ENCODE results near the gene ODAPH.

- no peak for TF ChIP-seq CTCF (IDR thresholded peaks at IDR 0.05; ENCODE audit: low read depth, low read length, poor library complexity, severe bottlenecking)
- no peak for TF ChIP-seq EZH2phosphoT487 (IDR thresholded peaks at IDR 0.05; ENCODE audit: borderline replicate concordance, low read length)
These were observed 39.7 kb upstream of the ODAPH start for GRCh38 chr4:75516144-75516543.

All from DOHH2 (cell line).